Measurements from ENCODE around the gene ZBTB7C.

DNA sequence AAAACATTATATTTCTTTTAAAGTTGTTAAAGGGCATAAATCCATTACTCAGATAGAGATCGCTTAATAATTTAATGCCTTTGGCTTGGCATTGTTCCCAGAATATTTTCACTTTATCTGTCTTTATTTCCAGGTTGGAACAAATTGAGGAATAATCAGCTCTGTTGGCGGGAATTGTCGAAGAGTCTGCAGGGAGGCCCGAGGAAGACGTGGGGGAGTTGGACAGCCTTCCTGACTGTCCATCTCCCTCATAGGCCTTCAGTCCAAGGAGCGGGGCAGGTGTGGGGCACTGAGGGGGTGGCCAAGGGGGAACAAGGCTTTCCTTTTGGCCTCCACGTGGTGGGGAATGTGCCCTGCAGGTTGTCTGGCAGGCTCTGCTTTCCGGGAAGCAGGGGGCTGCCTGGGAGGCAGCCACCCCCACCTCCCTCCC lies 179.6 kb downstream of the ZBTB7C start:
- no peak for TF ChIP-seq CTCF (conservative IDR thresholded peaks at IDR 0.05; ENCODE audit: low read depth, low read length)
- no peak for TF ChIP-seq CEBPB (IDR thresholded peaks at IDR 0.05; ENCODE audit: low read depth, low read length)
- TF ChIP-seq RAD21 (IDR thresholded peaks at IDR 0.05; ENCODE audit: low read length): no peak
- TF ChIP-seq POLR2A (IDR thresholded peaks at IDR 0.05; ENCODE audit: low read depth, low read length): no peak
- TF ChIP-seq RFX5 (IDR thresholded peaks at IDR 0.05; ENCODE audit: low read depth, low read length): no peak
- TF ChIP-seq MAFK (IDR thresholded peaks at IDR 0.05; ENCODE audit: low read depth, low read length): no peak
